GM18951 (cell line): ENCODE results near the gene HSD17B14.
"Not testable (repeated sequence)": the region's sequence is repeated elsewhere in the genome, so short reads cannot be mapped to it uniquely, and the experiment has no call there.

ENCODE experiments used
- POLR2A ChIP-seq: IDR thresholded peaks from 4 replicates; pipeline ENCODE4 v1.6.1; 2011; ENCODE audit warnings: mild to moderate bottlenecking; ENCODE audit not compliant: insufficient read length, insufficient read depth; ENCODE audit errors: extremely low read depth
- in situ Hi-C: fragments of 300-500 bp; cut with MboI; formaldehyde crosslinking; loops from one replicate; pipeline ENCODE4 v1.12.0; 2022; ENCODE audit warnings: low sequenced_read_pairs, mixed read lengths, inconsistent platforms; ENCODE audit not compliant: unreplicated experiment

The HSD17B14 gene

GRCh38 chr19:48836089-48837017, at the start of gene HSD17B14:
TSS of gene HSD17B14 (minus strand) at chr19:48836491. CDS start at chr19:48836411, 80 bp downstream.
- in situ Hi-C loops = loop anchor here (5.0 kb wide), 1 partner anchor 44 kb away; no protein-coding TSS in a partner anchor
- no peak for TF ChIP-seq POLR2A

DNA sequence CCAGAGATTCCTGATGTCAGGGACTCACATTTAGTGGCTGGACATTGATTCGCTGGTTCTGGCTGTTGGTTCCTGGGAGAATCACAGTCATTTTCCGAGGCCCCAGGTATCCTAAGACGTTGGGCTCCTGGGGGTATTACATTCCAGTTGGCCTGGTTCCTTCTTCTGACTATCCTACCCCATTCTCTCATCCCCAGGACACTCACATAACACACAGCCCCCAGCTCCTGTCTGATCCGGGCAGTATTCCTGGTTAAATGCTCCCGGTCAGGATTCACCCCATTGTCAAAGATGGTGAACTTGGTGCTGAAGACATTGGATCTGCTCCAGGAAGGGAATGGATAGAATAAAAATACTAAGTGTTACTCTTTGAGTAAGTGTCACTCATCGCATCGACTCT, 47.4 kb upstream of the HSD17B14 start:
- in situ Hi-C loops = no loop called here
- TF ChIP-seq POLR2A = no peak

DNA sequence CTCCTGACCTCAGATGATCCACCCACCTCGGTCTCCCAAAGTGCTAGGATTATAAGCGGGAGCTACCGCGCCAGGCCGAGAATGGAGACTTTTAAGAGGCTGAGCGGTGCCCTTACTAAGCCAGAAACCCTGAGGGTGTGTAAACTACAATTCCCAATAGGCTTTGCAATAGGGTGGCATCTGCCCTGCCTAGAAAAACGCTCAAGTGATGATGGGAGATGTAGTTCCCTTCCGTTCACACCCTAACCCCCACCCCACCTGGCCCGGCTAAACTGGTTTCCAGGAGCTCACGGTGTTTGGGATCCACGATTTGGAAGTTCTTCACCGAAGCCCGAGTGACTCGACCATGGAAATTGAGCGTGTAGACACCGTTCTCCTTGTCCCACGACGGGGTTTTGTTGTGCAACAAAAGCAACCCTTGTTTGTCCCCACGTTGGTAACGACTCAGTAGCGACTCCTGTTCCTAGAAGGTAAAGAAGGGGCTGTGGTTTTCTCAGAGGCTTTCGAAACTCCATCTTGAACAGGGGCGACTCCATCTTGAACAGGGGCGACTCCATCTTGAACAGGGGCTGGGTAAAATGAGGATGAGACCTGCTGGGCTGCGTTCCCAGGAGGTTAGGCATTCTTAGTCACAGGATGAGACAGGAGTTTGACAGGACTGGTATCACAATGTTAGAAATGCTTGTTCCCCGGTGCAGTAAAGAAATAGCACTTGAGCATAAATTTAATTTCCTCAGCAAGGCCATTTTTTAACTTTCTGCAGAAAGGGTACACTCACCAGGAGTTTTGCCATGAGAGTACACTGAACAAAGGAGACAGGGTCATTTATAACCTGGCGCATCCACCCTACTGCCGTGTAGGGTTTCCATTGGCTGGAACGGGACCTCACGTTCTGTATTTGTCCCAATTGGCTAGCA, 45.7 kb upstream of the HSD17B14 start:
- TF ChIP-seq POLR2A = no peak
- in situ Hi-C loops = no loop called here

DNA sequence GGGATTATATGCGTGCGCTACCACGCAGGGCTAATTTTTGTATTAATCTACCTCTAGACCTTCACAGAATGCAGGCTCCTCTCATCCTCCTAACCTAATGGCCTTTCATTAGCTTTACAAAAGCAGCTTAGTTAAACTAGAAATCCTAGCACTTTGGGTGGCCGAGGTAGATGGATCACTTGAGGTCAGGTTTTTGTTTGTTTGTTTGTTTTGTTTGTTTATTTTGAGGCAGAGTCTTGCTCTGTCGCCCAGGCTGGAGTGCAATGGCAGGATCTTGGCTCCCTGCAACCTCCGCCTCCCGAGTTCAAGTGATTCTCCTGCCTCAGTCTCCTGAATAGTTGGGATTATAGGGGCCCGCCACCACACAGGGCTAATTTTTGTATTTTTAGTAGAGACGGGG, 43.4 kb upstream of the HSD17B14 start:
- in situ Hi-C loops = not testable (repeated sequence)

DNA sequence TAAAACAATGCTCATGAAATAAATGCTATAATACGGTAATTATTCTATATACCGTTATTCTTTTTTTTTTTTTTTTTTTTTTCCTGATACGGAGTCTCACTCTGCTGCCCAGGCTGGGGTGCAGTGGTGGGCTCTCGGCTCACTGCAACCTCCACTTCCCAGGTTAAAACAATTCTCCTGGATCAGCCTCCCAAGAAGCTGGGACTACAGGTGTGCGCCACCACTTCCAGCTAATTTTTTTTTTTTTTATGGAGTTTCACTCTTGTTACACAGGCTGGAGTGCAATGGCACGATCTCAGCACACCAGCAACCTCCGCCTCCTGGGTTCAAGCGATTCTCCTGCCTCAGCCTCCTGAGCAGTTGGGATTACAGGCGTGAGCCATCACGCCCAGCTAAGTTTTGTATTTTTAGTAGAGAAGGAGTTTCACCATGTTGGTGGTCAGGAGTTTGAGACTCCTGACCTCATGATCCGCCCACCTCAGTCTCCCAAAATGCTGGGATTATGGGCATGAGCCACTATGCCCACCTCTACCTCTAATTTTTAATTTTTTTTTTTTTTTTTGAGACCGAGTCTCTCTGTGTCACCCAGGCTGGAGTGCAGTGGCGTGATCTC, 42.8 kb upstream of the HSD17B14 start:
- no peak for TF ChIP-seq POLR2A
- in situ Hi-C loops = no loop called here

- in situ Hi-C loops = no loop called here
- no peak for TF ChIP-seq POLR2A
These were observed 42.1 kb upstream of the HSD17B14 start for GRCh38 chr19:48878196-48879024.

GRCh38 chr19:48877855-48878195, 41.5 kb upstream of the HSD17B14 start:
- in situ Hi-C loops = no loop called here
- no peak for TF ChIP-seq POLR2A

GRCh38 chr19:48876043-48876981, 40.0 kb upstream of the HSD17B14 start:
- TF ChIP-seq POLR2A = peak; percentile 19
- in situ Hi-C loops = not testable (repeated sequence)

- TF ChIP-seq POLR2A = no peak
- in situ Hi-C loops = no loop called here
These were observed 38.2 kb upstream of the HSD17B14 start for GRCh38 chr19:48874303-48875135.

DNA sequence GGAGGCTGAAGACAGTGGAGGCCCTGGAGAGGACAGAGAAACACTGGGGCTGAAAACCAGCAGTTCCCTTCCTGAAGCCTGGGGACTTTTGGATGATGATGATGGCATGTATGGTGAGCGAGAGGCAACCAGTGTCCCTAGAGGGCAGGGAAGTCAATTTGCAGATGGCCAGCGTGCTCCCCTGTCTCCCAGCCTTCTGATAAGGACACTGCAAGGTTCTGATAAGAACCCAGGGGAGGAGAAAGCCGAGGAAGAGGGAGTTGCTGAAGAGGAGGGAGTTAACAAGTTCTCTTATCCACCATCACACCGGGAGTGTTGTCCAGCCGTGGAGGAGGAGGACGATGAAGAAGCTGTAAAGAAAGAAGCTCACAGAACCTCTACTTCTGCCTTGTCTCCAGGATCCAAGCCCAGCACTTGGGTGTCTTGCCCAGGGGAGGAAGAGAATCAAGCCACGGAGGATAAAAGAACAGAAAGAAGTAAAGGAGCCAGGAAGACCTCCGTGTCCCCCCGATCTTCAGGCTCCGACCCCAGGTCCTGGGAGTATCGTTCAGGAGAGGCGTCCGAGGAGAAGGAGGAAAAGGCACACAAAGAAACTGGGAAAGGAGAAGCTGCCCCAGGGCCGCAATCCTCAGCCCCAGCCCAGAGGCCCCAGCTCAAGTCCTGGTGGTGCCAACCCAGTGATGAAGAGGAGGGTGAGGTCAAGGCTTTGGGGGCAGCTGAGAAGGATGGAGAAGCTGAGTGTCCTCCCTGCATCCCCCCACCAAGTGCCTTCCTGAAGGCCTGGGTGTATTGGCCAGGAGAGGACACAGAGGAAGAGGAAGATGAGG, 37.4 kb upstream of the HSD17B14 start:
- in situ Hi-C loops = no loop called here
- peak; percentile 14 for TF ChIP-seq POLR2A
